RWPE2 (cell line): ENCODE data around the gene ADSS1.

Source experiments
- ATAC-seq: fragments of 200-7000 bp; cut with Tn5 transposase; 3 replicates; pipeline ENCODE4 v1.9.1; 2021; ENCODE audit warnings: low read depth
- DNase-seq: peaks from one replicate; pipeline ENCODE4 v3.0.0-alpha.2; 2020; ENCODE audit warnings: low spot score
- H3K27ac ChIP-seq: fragments of 450-650 bp; 2 replicates; pipeline ENCODE4 v1.5.1; 2017; ENCODE audit warnings: mild to moderate bottlenecking; ENCODE audit not compliant: poor library complexity, severe bottlenecking
- H3K27me3 ChIP-seq: fragments of 250-450 bp; sonication (Bioruptor Pico); 2 replicates; pipeline ENCODE4 v1.5.1; 2021; ENCODE audit warnings: mild to moderate bottlenecking, moderate library complexity; ENCODE audit not compliant: insufficient read depth, poor library complexity, severe bottlenecking
- H3K36me3 ChIP-seq: fragments of 250-450 bp; sonication (Bioruptor Pico); 2 replicates; pipeline ENCODE4 v1.5.1; 2020; ENCODE audit warnings: low read depth, mild to moderate bottlenecking, moderate library complexity
- H3K4me1 ChIP-seq: fragments of 250-450 bp; sonication (Bioruptor Pico); 2 replicates; pipeline ENCODE4 v1.5.1; 2021; ENCODE audit warnings: mild to moderate bottlenecking, moderate library complexity; ENCODE audit not compliant: insufficient read depth, poor library complexity, severe bottlenecking
- H3K4me3 ChIP-seq: fragments of 250-450 bp; sonication (Bioruptor Pico); 2 replicates; pipeline ENCODE4 v1.5.1; 2021; ENCODE audit warnings: mild to moderate bottlenecking, moderate library complexity; ENCODE audit not compliant: severe bottlenecking
- H3K9me3 ChIP-seq: fragments of 250-450 bp; sonication (Bioruptor Pico); 2 replicates; pipeline ENCODE4 v1.5.1; 2021; ENCODE audit warnings: mild to moderate bottlenecking, moderate library complexity; ENCODE audit not compliant: severe bottlenecking
- TF ChIP-seq, protein P1 (sequence below): fragments of 450-650 bp; IDR thresholded peaks from one replicate; pipeline ENCODE4 v1.5.1; 2017; ENCODE audit warnings: mild to moderate bottlenecking, moderate library complexity; ENCODE audit not compliant: poor library complexity, severe bottlenecking

Gene ADSS1

DNA sequence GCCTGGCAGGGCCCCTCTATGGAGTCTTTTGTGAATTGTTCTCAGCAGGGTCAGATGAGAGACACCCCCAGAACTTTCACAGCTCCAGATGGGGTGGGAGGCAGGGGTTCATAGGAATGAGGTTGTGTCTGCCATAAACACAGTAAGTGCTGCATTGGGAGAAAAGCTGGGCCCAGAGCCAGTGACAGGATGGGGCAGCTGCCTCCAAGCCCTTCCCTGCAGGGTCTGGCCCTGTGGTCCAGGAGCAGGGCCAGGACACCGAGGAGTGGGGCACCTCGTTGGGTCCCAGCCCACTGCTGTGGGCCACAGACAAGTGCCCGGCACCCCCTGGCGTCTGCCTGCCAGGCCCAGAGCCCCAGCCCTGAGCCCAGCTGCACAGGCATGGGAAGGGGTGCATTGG lies 21.4 kb upstream of the ADSS1 start:
- no peaks in the 10 kb centered on the region for H3K27me3 ChIP-seq
- DNase-seq (no peak), ATAC-seq (no peak)
- H3K4me3 ChIP-seq = no peak overlapping the region
- H3K4me1 ChIP-seq = no peaks in the 10 kb centered on the region
- no peak overlapping the region for H3K27ac ChIP-seq
- H3K36me3 ChIP-seq = peaks cover 78% of the 10 kb centered on the region
- H3K9me3 ChIP-seq = no peaks in the 10 kb centered on the region
- TF ChIP-seq, protein P1, sequence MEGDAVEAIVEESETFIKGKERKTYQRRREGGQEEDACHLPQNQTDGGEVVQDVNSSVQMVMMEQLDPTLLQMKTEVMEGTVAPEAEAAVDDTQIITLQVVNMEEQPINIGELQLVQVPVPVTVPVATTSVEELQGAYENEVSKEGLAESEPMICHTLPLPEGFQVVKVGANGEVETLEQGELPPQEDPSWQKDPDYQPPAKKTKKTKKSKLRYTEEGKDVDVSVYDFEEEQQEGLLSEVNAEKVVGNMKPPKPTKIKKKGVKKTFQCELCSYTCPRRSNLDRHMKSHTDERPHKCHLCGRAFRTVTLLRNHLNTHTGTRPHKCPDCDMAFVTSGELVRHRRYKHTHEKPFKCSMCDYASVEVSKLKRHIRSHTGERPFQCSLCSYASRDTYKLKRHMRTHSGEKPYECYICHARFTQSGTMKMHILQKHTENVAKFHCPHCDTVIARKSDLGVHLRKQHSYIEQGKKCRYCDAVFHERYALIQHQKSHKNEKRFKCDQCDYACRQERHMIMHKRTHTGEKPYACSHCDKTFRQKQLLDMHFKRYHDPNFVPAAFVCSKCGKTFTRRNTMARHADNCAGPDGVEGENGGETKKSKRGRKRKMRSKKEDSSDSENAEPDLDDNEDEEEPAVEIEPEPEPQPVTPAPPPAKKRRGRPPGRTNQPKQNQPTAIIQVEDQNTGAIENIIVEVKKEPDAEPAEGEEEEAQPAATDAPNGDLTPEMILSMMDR = no peak

DNA sequence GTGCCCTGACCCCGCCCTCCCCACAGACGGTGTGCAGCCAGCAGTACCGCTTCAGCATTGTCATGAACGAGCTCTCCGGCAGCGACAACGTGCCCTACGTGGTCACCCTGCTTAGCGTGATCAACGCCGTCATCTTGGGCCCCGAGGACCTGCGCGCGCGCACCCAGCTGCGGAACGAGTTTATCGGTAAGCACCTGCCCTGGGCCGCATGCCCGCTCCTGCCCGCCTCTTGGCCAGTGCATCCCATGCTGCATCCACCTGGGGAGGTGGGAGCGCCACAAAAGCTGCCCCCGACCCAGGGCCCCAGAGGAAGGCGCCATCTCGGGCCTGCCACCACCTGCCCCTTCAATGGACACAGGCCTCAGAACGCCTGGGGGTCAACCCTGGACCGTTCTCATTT lies 20.8 kb upstream of the ADSS1 start:
- Histone ChIP-seq H3K36me3 (peaks cover 72% of the 10 kb centered on the region), H3K27me3 (no peaks in the 10 kb centered on the region), H3K27ac (no peak overlapping the region), H3K4me3 (no peak overlapping the region), H3K4me1 (no peaks in the 10 kb centered on the region), H3K9me3 (no peaks in the 10 kb centered on the region)
- DNase-seq = no peak
- no peak for ATAC-seq
- TF ChIP-seq, protein P1 = no peak

DNA sequence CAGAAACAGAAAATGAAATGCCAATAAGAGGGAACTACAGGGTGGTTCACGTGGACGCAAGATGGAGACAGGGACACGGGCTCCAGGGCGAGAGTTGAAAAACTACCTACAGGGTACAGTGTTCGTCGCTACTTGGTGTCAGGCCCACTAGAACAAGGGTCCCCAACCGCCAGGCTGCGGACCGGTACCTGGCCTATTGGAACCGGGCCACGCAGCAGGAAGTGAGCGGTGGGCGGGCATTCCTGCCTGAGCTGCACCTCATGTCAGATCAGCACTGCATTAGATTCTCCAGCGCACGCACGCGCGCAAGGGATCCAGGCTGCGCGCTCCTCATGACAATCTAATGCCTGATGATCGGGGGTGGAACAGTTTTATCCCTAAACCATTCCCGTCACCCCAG lies 19.8 kb upstream of the ADSS1 start:
- Histone ChIP-seq H3K27ac (no peak overlapping the region), H3K4me1 (no peaks in the 10 kb centered on the region), H3K4me3 (no peak overlapping the region), H3K27me3 (no peaks in the 10 kb centered on the region), H3K36me3 (peaks cover 75% of the 10 kb centered on the region), H3K9me3 (no peaks in the 10 kb centered on the region)
- TF ChIP-seq, protein P1 = no peak
- DNase-seq (no peak), ATAC-seq (no peak)

DNA sequence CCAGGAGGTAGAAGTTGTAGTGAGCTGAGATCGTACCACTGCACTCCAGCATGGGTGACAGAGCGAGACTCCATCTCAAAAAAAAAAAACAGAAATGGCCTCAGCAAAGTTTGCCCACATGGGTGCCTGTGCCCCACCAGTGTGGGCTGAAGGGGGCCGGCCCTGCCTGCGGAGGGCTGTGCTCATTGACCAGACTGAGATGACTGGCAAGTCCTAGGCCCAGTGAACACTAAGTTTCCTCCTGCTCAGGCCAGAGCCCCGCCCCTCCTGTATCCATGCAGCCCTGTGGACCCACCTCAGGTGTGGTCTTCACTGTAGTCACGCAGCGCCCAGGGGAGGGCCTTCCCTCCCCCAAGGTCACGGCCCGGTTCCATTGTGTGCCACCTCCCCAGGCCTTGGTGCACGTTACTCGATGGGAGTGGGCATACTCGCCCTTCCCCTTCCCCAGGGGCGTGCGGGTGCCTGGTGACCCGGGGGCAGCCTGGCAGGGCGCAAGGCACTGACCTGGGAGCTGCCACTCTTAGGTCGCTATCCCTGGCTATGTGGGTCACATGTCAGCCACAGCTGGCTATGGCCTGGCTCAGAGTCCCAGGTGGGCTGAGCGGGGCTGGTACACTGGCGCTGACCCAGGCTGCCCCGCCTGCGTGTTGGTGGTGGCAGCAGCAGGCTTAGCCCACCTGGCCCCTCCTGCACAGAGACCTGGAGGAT lies 18.5 kb upstream of the ADSS1 start:
- H3K4me3 ChIP-seq = no peak overlapping the region
- TF ChIP-seq, protein P1 = no peak
- H3K36me3 ChIP-seq = peaks cover 75% of the 10 kb centered on the region
- H3K9me3 ChIP-seq = no peaks in the 10 kb centered on the region
- ATAC-seq (peak; percentile 10; the same call in 1 of the 3 replicates), DNase-seq (no peak)
- H3K27ac ChIP-seq = no peak overlapping the region
- no peaks in the 10 kb centered on the region for H3K27me3 ChIP-seq
- H3K4me1 ChIP-seq = no peaks in the 10 kb centered on the region
